PC-3 (cell line): ENCODE measurements around the gene ANKRD53.

Source experiments
- EZH2 ChIP-seq: fragments of 300-600 bp; sonication (generic); IDR thresholded peaks from one replicate; pipeline ENCODE4 v1.6.1; 2017; ENCODE audit warnings: antibody characterized with exemption, mild to moderate bottlenecking, low read length; ENCODE audit not compliant: unreplicated experiment
- TF ChIP-seq, protein P1 (sequence below): fragments of 300-600 bp; sonication (generic); conservative IDR thresholded peaks from 2 replicates; pipeline ENCODE4 v1.5.1; 2017; ENCODE audit warnings: antibody characterized with exemption, low read depth, mild to moderate bottlenecking, low read length

DNA sequence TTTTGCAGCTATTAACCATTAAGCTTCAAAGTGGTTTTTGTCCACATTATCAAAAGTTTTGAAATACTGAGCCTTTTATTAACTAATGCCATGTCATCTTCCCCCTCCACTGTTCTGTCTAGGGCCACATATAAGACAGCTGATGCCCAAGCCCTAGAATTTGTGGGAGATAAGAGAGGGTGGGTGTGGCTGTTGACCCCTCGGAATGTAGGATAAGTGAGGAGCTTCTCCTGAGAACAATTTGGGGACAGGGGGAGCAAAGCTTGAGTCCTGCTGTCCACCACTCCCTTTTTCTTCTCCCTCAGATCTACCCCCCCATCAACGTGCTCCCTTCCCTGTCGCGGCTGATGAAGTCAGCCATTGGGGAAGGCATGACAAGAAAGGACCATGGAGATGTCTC, 14.3 kb upstream of the ANKRD53 start:
- TF ChIP-seq, protein P1, sequence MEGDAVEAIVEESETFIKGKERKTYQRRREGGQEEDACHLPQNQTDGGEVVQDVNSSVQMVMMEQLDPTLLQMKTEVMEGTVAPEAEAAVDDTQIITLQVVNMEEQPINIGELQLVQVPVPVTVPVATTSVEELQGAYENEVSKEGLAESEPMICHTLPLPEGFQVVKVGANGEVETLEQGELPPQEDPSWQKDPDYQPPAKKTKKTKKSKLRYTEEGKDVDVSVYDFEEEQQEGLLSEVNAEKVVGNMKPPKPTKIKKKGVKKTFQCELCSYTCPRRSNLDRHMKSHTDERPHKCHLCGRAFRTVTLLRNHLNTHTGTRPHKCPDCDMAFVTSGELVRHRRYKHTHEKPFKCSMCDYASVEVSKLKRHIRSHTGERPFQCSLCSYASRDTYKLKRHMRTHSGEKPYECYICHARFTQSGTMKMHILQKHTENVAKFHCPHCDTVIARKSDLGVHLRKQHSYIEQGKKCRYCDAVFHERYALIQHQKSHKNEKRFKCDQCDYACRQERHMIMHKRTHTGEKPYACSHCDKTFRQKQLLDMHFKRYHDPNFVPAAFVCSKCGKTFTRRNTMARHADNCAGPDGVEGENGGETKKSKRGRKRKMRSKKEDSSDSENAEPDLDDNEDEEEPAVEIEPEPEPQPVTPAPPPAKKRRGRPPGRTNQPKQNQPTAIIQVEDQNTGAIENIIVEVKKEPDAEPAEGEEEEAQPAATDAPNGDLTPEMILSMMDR, result no peak
- no peak for TF ChIP-seq EZH2
